GM18520 (cell line): Measurements from ENCODE around the gene TBCA.
A peak's percentile ranks its signal among the peaks of the same experiment; 100 is the strongest.

Experiments used
- ATAC-seq: cut with Tn5 transposase; IDR thresholded peaks from one replicate; pipeline ENCODE4 v1.9.1; 2021; ENCODE audit not compliant: unreplicated experiment

TBCA gene

GRCh38 chr5:77775790-77776553 is at the start of gene TBCA:
Gene TBCA (minus strand): TSS chr5:77776339. CDS start chr5:77776257, 82 bp downstream.
- peak; percentile 88 for ATAC-seq

GRCh38 chr5:77824981-77825380 is 48.8 kb upstream of the TBCA start:
- ATAC-seq: no peak

GRCh38 chr5:77816686-77817085 is 40.5 kb upstream of the TBCA start:
- no peak for ATAC-seq

GRCh38 chr5:77812926-77813589 is 36.9 kb upstream of the TBCA start:
- no peak for ATAC-seq

- ATAC-seq: no peak
These were observed 30.2 kb upstream of the TBCA start for GRCh38 chr5:77806213-77806843.

GRCh38 chr5:77798456-77798855 is 22.3 kb upstream of the TBCA start:
- ATAC-seq: no peak

GRCh38 chr5:77797136-77797535 is 21.0 kb upstream of the TBCA start:
- no peak for ATAC-seq

- no peak for ATAC-seq
These were observed 19.7 kb upstream of the TBCA start for GRCh38 chr5:77795846-77796245.

- no peak for ATAC-seq
These were observed 19.1 kb upstream of the TBCA start for GRCh38 chr5:77795268-77795667.

GRCh38 chr5:77791926-77792325 is 15.8 kb upstream of the TBCA start:
- no peak for ATAC-seq

- no peak for ATAC-seq
These were observed 15.2 kb upstream of the TBCA start for GRCh38 chr5:77791356-77791755.

GRCh38 chr5:77785229-77785628 is 9.1 kb upstream of the TBCA start:
- ATAC-seq: no peak

- no peak for ATAC-seq
These were observed 8.6 kb upstream of the TBCA start for GRCh38 chr5:77784735-77785134.

GRCh38 chr5:77781076-77781475 is 4.9 kb upstream of the TBCA start:
- ATAC-seq: no peak

GRCh38 chr5:77778881-77779438 is 2.8 kb upstream of the TBCA start:
- ATAC-seq: no peak

- no peak for ATAC-seq
These were observed 2.3 kb upstream of the TBCA start for GRCh38 chr5:77778398-77778797.

GRCh38 chr5:77777911-77778310 is 1.8 kb upstream of the TBCA start:
- ATAC-seq: no peak

GRCh38 chr5:77777281-77777892 is 1.2 kb upstream of the TBCA start:
- ATAC-seq: no peak

- no peak for ATAC-seq
These were observed 541 bp upstream of the TBCA start for GRCh38 chr5:77776554-77777206.

- ATAC-seq: peak; percentile 2
These were observed 954 bp downstream of the TBCA start for GRCh38 chr5:77774981-77775789.
